ENCODE results near the gene PEDS1.
"Not testable (repeated sequence)": the region's sequence is repeated elsewhere in the genome, so short reads cannot be mapped to it uniquely, and the experiment has no call there.

The PEDS1 gene

GRCh38 chr20:50107086-50107660 is 46.4 kb downstream of the PEDS1 start:
- Histone ChIP-seq H3K27me3 (ENCODE audit: insufficient read depth, low read depth, severe bottlenecking) (no peaks in the 10 kb centered on the region), H3K9me3 (ENCODE audit: severe bottlenecking) (no peaks in the 10 kb centered on the region), H3K4me3 (ENCODE audit: low read depth, low read length) (no peak overlapping the region), H3K27ac (no peak overlapping the region), H3K36me3 (peaks cover 22% of the 10 kb centered on the region)
- DNase-seq, result no peak
- TF ChIP-seq CTCF (IDR thresholded peaks at IDR 0.05; ENCODE audit: low read depth, low read length), result no peak

GRCh38 chr20:50106669-50107068 is 46.9 kb downstream of the PEDS1 start:
- not testable (repeated sequence) for DNase-seq; H3K9me3 ChIP-seq (ENCODE audit: severe bottlenecking); H3K4me3 ChIP-seq (ENCODE audit: low read depth, low read length); H3K27me3 ChIP-seq (ENCODE audit: insufficient read depth, low read depth, severe bottlenecking); H3K27ac ChIP-seq
- H3K36me3 ChIP-seq, result peaks cover 27% of the 10 kb centered on the region
